Posterior vena cava (tissue), 2 donors: ENCODE results near the gene LIM2. TPM values are rescaled to one million over a fixed set of nuclear protein-coding genes. Genes with fewer than 3 reads are reported as not detected.
A peak's percentile ranks its signal among the peaks of the same experiment; 100 is the strongest.
"Not testable (repeated sequence)": the region's sequence is repeated elsewhere in the genome, so short reads cannot be mapped to it uniquely, and the experiment has no call there.

Experiments
- DNase-seq: peaks from one replicate; pipeline ENCODE4 v3.0.0-alpha.2; 2020; ENCODE audit warnings: low spot score
- intact Hi-C, 2 donors: fragments of 100-400 bp; cut with DNase I; formaldehyde crosslinking; loops; one replicate each; pipeline versions ENCODE4 v1.14.1 to v1.14.2; 2022 to 2023
- long read RNA-seq, 2 donors: library from polyadenylated mRNA; unstranded; transcript quantifications; one replicate each; pipeline ENCODE4 v2.0.0, GENCODE V29; 2020 to 2021
- total RNA-seq, 2 donors: library from RNA; stranded (reverse); fragmentation: NEBNext Ultra II Directional; extraction: Animal tissue kit (Norgen Biotek cat#: 25700); gene quantifications; one replicate each; pipeline ENCODE4 v1.2.1, GENCODE V29; 2021
- donor health status: DM: yes; HTN: yes; CAD: no.
- donor health status: DM: yes; HTN: yes; CAD: no.

LIM2 gene
- not detected for total RNA-seq
- long read RNA-seq, donor 1 = 0 reads
- long read RNA-seq, donor 2 = 0 reads

- intact Hi-C loops = no loop called here
- no peak for DNase-seq
These were observed at the start of gene LIM2 for GRCh38 chr19:51387924-51388389. Gene LIM2, minus strand, starts transcription at chr19:51387974. Its CDS starts 531 bp downstream, at chr19:51387443.

GRCh38 chr19:51434456-51434855 lies 46.7 kb upstream of the LIM2 start:
- intact Hi-C loops = no loop called here

GRCh38 chr19:51433043-51433442 lies 45.3 kb upstream of the LIM2 start:
- DNase-seq = no peak
- intact Hi-C loops = no loop called here

More at GRCh38 chr19:51434456-51434855, 46.7 kb upstream of the LIM2 start:
- DNase-seq = no peak

GRCh38 chr19:51431124-51431523 lies 43.4 kb upstream of the LIM2 start:
- intact Hi-C loops = no loop called here
- no peak for DNase-seq

GRCh38 chr19:51430221-51430620 lies 42.4 kb upstream of the LIM2 start:
- DNase-seq = no peak
- intact Hi-C loops = no loop called here

- intact Hi-C loops = loop anchor here in 1 of 2 donors (2.0 to 5.0 kb wide), 2 partner anchors 48 to 1165 kb away; no protein-coding TSS in a partner anchor
- DNase-seq = no peak
These were observed 39.4 kb upstream of the LIM2 start for GRCh38 chr19:51427201-51427600.

GRCh38 chr19:51422053-51422448 lies 34.3 kb upstream of the LIM2 start:
- peak; percentile 96 for DNase-seq
- intact Hi-C loops = no loop called here

- intact Hi-C loops = no loop called here
- DNase-seq = no peak
These were observed 33.7 kb upstream of the LIM2 start for GRCh38 chr19:51421229-51422052.

- intact Hi-C loops, DNase-seq: not testable (repeated sequence)
These were observed 32.7 kb upstream of the LIM2 start for GRCh38 chr19:51420511-51420910.

- intact Hi-C loops = no loop called here
- DNase-seq = no peak
These were observed 30.9 kb upstream of the LIM2 start for GRCh38 chr19:51418707-51419106.

GRCh38 chr19:51417810-51418157 lies 30.0 kb upstream of the LIM2 start:
- DNase-seq = no peak
- intact Hi-C loops = no loop called here

- intact Hi-C loops = no loop called here
- DNase-seq = peak; percentile 87
These were observed 29.5 kb upstream of the LIM2 start, which contains the start of gene SIGLEC10 for GRCh38 chr19:51417107-51417809. Gene SIGLEC10, minus strand, starts transcription at chr19:51417642. Its CDS starts 61 bp downstream, at chr19:51417581.

- DNase-seq, intact Hi-C loops: not testable (repeated sequence)
These were observed 28.6 kb upstream of the LIM2 start for GRCh38 chr19:51416422-51416821.

- intact Hi-C loops = no loop called here
- no peak for DNase-seq
These were observed 27.4 kb upstream of the LIM2 start for GRCh38 chr19:51415187-51415586.

GRCh38 chr19:51410950-51411748 lies 23.4 kb upstream of the LIM2 start:
- no peak for DNase-seq
- intact Hi-C loops = no loop called here

- intact Hi-C loops = no loop called here
- DNase-seq = no peak
These were observed 19.8 kb upstream of the LIM2 start for GRCh38 chr19:51407511-51408131.

- no peak for DNase-seq
These were observed 14.3 kb upstream of the LIM2 start for GRCh38 chr19:51402117-51402516.

GRCh38 chr19:51399936-51400335 lies 12.2 kb upstream of the LIM2 start:
- intact Hi-C loops = loop anchor here in 1 of 2 donors (10.0 kb wide), 1 partner anchor 65 kb away; no protein-coding TSS in a partner anchor
- not testable (repeated sequence) for DNase-seq

More at GRCh38 chr19:51402117-51402516, 14.3 kb upstream of the LIM2 start:
- intact Hi-C loops = no loop called here

GRCh38 chr19:51399231-51399630 lies 11.5 kb upstream of the LIM2 start:
- intact Hi-C loops = loop anchor here in 1 of 2 donors (10.0 kb wide), 1 partner anchor 64 kb away; no protein-coding TSS in a partner anchor
- DNase-seq = no peak
